NCI-H1105 treated with DMSO at 0.1 percent for 48 hours (cell line): ENCODE results near the gene SLC43A2.

Experiments
- DNase-seq: peaks from one replicate; lab custom pipeline; 2025; lab: John Stamatoyannopoulos, UW

SLC43A2 gene

GRCh38 chr17:1562176-1562643 lies 66.4 kb downstream of the SLC43A2 start:
- no peak for DNase-seq

- no peak for DNase-seq
Observed at GRCh38 chr17:1561420-1562175, 67.0 kb downstream of the SLC43A2 start.

GRCh38 chr17:1560858-1561355 lies 67.7 kb downstream of the SLC43A2 start:
- DNase-seq, result no peak

GRCh38 chr17:1560101-1560857 lies 68.4 kb downstream of the SLC43A2 start:
- no peak for DNase-seq

- no peak for DNase-seq
Observed at GRCh38 chr17:1559047-1560043, 69.3 kb downstream of the SLC43A2 start.

- no peak for DNase-seq
Observed at GRCh38 chr17:1558401-1558800, 70.2 kb downstream of the SLC43A2 start.

GRCh38 chr17:1557355-1558095 lies 71.1 kb downstream of the SLC43A2 start:
- no peak for DNase-seq

GRCh38 chr17:1555651-1556471 lies 72.8 kb downstream of the SLC43A2 start:
- no peak for DNase-seq

- DNase-seq, result no peak
Observed at GRCh38 chr17:1554751-1555540, 73.7 kb downstream of the SLC43A2 start.

- DNase-seq, result no peak
Observed at GRCh38 chr17:1553354-1554266, 75.0 kb downstream of the SLC43A2 start.

GRCh38 chr17:1552932-1553331 lies 75.7 kb downstream of the SLC43A2 start:
- no peak for DNase-seq

GRCh38 chr17:1551741-1552140 lies 76.9 kb downstream of the SLC43A2 start:
- no peak for DNase-seq

GRCh38 chr17:1548032-1548431 lies 80.6 kb downstream of the SLC43A2 start:
- no peak for DNase-seq

- no peak for DNase-seq
Observed at GRCh38 chr17:1546292-1546922, 82.2 kb downstream of the SLC43A2 start.

GRCh38 chr17:1545618-1546017 lies 83.0 kb downstream of the SLC43A2 start:
- DNase-seq, result no peak

GRCh38 chr17:1542316-1542715 lies 86.3 kb downstream of the SLC43A2 start:
- no peak for DNase-seq

- DNase-seq, result no peak
Observed at GRCh38 chr17:1541367-1541904, 87.2 kb downstream of the SLC43A2 start.

GRCh38 chr17:1539811-1540210 lies 88.8 kb downstream of the SLC43A2 start:
- no peak for DNase-seq
